HEK293 (cell line): ENCODE data around the gene EMC6.

Source experiments
- CTCF ChIA-PET: fragments of 350-600 bp; formaldehyde crosslinking; extraction: SDS; loops from one replicate; lab custom pipeline; 2021; ENCODE audit warnings: antibody characterized with exemption; lab: Yijun Ruan, JAX
- POLR2A ChIA-PET: fragments of 300-600 bp; formaldehyde crosslinking; extraction: SDS; loops from one replicate; lab custom pipeline; 2020; ENCODE audit warnings: antibody characterized with exemption, inconsistent platforms; lab: Yijun Ruan, JAX
- H3K27ac ChIP-seq: fragments of 200-500 bp; sonication (Bioruptor generic); 2 replicates; pipeline ENCODE4 v1.5.1; 2014; ENCODE audit warnings: low read depth, low read length, control low read depth, inconsistent platforms; ENCODE audit errors: extremely low read depth
- H3K36me3 ChIP-seq, 2 experiments: fragments of 200-500 bp in 1 of 2; sonication (Bioruptor generic) in 1 of 2; 1 replicate in 1 of 2; 2 replicates in 1 of 2; pipeline ENCODE4 v1.5.1; 2014 to 2017; ENCODE audit warnings: inconsistent platforms in 2 of 2, low read length in 2 of 2; ENCODE audit not compliant: control insufficient read depth in 2 of 2, insufficient read depth in 1 of 2
- H3K4me1 ChIP-seq: fragments of 200-500 bp; sonication (Bioruptor generic); 2 replicates; pipeline ENCODE4 v1.5.1; 2014; ENCODE audit warnings: mild to moderate bottlenecking, low read length, inconsistent platforms; ENCODE audit not compliant: control insufficient read depth, insufficient read depth
- H3K4me3 ChIP-seq: 2 replicates; pipeline ENCODE4 v1.5.1; 2011; ENCODE audit warnings: low read depth, mild to moderate bottlenecking, control low read depth, low read length, moderate library complexity
- H3K9me3 ChIP-seq: fragments of 200-500 bp; sonication (Bioruptor generic); 2 replicates; pipeline ENCODE4 v1.5.1; 2014; ENCODE audit warnings: low read depth, low read length, inconsistent platforms; ENCODE audit not compliant: control insufficient read depth, insufficient read depth
- EGR2 ChIP-seq: fragments of 450-650 bp; formaldehyde crosslinking; IDR thresholded peaks from 2 replicates; pipeline ENCODE4 v1.5.1; 2016; ENCODE audit warnings: low read depth, missing biosample characterization, missing genetic modification characterization
- GLI4 ChIP-seq: fragments of 450-650 bp; formaldehyde crosslinking; IDR thresholded peaks from 2 replicates; pipeline ENCODE4 v1.5.1; 2016; ENCODE audit warnings: missing biosample characterization, missing genetic modification characterization
- KLF16 ChIP-seq: fragments of 450-650 bp; formaldehyde crosslinking; IDR thresholded peaks from 2 replicates; pipeline ENCODE4 v1.5.1; 2017; ENCODE audit warnings: missing biosample characterization, missing genetic modification characterization
- MZF1 ChIP-seq: fragments of 450-650 bp; formaldehyde crosslinking; IDR thresholded peaks from 2 replicates; pipeline ENCODE4 v1.5.1; 2017; ENCODE audit warnings: missing biosample characterization, missing genetic modification characterization, borderline replicate concordance
- TRIM28 ChIP-seq: IDR thresholded peaks from 2 replicates; pipeline ENCODE4 v1.6.1; 2011; ENCODE audit warnings: low read length, control low read depth, borderline replicate concordance
- ZBTB21 ChIP-seq: fragments of 450-650 bp; formaldehyde crosslinking; IDR thresholded peaks from 2 replicates; pipeline ENCODE4 v1.5.1; 2017; ENCODE audit warnings: missing biosample characterization, missing genetic modification characterization
- ZBTB48 ChIP-seq: fragments of 450-650 bp; formaldehyde crosslinking; IDR thresholded peaks from 2 replicates; pipeline ENCODE4 v1.5.1; 2016; ENCODE audit warnings: missing biosample characterization, missing genetic modification characterization
- ZNF214 ChIP-seq: fragments of 450-650 bp; formaldehyde crosslinking; IDR thresholded peaks from 2 replicates; pipeline ENCODE4 v1.5.1; 2017; ENCODE audit warnings: missing biosample characterization, mild to moderate bottlenecking, missing genetic modification characterization, borderline replicate concordance
- ZNF223 ChIP-seq: fragments of 450-650 bp; formaldehyde crosslinking; IDR thresholded peaks from 2 replicates; pipeline ENCODE4 v1.5.1; 2016; ENCODE audit warnings: missing biosample characterization, missing genetic modification characterization
- ZNF596 ChIP-seq: fragments of 450-650 bp; IDR thresholded peaks from 2 replicates; pipeline ENCODE4 v1.5.0; 2018; ENCODE audit warnings: missing biosample characterization, mild to moderate bottlenecking, missing genetic modification characterization, moderate library complexity
- ZNF837 ChIP-seq: fragments of 450-650 bp; formaldehyde crosslinking; IDR thresholded peaks from 2 replicates; pipeline ENCODE4 v1.5.1; 2016; ENCODE audit warnings: missing biosample characterization, missing genetic modification characterization
- ZNF843 ChIP-seq: fragments of 450-650 bp; formaldehyde crosslinking; IDR thresholded peaks from 2 replicates; pipeline ENCODE4 v1.5.1; 2016; ENCODE audit warnings: missing biosample characterization, missing genetic modification characterization
- TF ChIP-seq, protein P1 (sequence below): fragments of 450-650 bp; formaldehyde crosslinking; IDR thresholded peaks from 2 replicates; pipeline ENCODE4 v1.5.1; 2016; ENCODE audit warnings: missing biosample characterization, missing genetic modification characterization, borderline replicate concordance
- TF ChIP-seq, protein P2 (sequence below): fragments of 450-650 bp; formaldehyde crosslinking; IDR thresholded peaks from 2 replicates; pipeline ENCODE4 v1.5.1; 2017; ENCODE audit warnings: missing biosample characterization, missing genetic modification characterization
- TF ChIP-seq, protein P3 (sequence below): fragments of 450-650 bp; formaldehyde crosslinking; IDR thresholded peaks from 2 replicates; pipeline ENCODE4 v1.5.1; 2017; ENCODE audit warnings: missing biosample characterization, missing genetic modification characterization

Gene EMC6

DNA sequence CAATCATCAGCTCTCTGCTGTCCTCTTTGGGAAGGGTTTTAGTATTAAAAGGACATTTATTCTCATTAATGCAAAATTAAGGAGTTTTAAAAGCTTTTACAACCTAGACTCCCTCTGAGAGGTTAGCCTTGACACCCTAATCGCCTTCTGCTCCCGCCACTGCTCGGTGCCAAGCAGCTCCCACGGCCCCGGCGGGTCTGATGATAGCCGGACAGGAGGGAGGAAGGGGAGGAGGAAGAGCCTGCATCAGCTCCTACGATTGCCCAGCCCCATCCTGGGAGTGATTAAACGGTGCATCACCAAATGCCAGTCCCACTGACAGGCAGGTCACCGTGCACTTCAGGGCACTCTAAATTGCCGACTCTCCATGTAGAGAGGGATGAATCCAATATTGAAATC, 40.8 kb upstream of the EMC6 start (continued):
- TF ChIP-seq, protein P1, sequence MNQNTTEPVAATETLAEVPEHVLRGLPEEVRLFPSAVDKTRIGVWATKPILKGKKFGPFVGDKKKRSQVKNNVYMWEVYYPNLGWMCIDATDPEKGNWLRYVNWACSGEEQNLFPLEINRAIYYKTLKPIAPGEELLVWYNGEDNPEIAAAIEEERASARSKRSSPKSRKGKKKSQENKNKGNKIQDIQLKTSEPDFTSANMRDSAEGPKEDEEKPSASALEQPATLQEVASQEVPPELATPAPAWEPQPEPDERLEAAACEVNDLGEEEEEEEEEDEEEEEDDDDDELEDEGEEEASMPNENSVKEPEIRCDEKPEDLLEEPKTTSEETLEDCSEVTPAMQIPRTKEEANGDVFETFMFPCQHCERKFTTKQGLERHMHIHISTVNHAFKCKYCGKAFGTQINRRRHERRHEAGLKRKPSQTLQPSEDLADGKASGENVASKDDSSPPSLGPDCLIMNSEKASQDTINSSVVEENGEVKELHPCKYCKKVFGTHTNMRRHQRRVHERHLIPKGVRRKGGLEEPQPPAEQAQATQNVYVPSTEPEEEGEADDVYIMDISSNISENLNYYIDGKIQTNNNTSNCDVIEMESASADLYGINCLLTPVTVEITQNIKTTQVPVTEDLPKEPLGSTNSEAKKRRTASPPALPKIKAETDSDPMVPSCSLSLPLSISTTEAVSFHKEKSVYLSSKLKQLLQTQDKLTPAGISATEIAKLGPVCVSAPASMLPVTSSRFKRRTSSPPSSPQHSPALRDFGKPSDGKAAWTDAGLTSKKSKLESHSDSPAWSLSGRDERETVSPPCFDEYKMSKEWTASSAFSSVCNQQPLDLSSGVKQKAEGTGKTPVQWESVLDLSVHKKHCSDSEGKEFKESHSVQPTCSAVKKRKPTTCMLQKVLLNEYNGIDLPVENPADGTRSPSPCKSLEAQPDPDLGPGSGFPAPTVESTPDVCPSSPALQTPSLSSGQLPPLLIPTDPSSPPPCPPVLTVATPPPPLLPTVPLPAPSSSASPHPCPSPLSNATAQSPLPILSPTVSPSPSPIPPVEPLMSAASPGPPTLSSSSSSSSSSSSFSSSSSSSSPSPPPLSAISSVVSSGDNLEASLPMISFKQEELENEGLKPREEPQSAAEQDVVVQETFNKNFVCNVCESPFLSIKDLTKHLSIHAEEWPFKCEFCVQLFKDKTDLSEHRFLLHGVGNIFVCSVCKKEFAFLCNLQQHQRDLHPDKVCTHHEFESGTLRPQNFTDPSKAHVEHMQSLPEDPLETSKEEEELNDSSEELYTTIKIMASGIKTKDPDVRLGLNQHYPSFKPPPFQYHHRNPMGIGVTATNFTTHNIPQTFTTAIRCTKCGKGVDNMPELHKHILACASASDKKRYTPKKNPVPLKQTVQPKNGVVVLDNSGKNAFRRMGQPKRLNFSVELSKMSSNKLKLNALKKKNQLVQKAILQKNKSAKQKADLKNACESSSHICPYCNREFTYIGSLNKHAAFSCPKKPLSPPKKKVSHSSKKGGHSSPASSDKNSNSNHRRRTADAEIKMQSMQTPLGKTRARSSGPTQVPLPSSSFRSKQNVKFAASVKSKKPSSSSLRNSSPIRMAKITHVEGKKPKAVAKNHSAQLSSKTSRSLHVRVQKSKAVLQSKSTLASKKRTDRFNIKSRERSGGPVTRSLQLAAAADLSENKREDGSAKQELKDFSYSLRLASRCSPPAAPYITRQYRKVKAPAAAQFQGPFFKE (tag by site-specific recombination), result no peak
- TF ChIP-seq ZBTB21 (tag by site-specific recombination), result no peak
- TF ChIP-seq TRIM28, result no peak

DNA sequence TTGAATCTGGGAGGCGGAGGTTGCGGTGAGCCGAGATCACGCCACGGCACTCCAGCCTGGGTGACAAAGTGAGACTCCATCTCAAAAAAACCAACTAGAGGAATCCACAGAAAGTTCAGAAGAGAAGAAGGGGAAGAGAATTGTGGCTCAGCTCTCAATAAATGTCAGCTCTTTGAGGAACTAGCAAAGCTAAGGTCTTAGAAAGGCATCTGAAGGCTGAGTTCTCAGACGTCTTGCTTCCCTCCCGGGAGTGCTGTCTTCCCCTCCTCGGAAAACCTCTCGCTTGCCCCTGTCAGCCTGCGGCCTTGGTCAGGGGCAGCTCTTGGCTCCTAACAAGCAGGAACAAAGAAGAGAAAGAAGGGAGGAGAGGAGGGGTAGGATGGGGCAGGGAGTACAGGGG, 37.8 kb upstream of the EMC6 start:
- CTCF ChIA-PET, result interaction anchor here (0.6 kb wide), 1 partner anchor 16 kb away, joined by 4 read pairs; no protein-coding TSS in a partner anchor
- Histone ChIP-seq H3K36me3 (peaks cover 30 to 56% of the 10 kb centered on the region in 2 experiments), H3K9me3 (no peaks in the 10 kb centered on the region), H3K4me3 (no peak overlapping the region), H3K4me1 (no peaks in the 10 kb centered on the region), H3K27ac (no peak overlapping the region)
- TF ChIP-seq MZF1 (tag by site-specific recombination), result no peak
- TF ChIP-seq ZNF223 (tag by site-specific recombination), result no peak
- no peak for TF ChIP-seq KLF16 (tag by site-specific recombination)
- TF ChIP-seq, protein P1 (tag by site-specific recombination), result no peak
- TF ChIP-seq, protein P2, sequence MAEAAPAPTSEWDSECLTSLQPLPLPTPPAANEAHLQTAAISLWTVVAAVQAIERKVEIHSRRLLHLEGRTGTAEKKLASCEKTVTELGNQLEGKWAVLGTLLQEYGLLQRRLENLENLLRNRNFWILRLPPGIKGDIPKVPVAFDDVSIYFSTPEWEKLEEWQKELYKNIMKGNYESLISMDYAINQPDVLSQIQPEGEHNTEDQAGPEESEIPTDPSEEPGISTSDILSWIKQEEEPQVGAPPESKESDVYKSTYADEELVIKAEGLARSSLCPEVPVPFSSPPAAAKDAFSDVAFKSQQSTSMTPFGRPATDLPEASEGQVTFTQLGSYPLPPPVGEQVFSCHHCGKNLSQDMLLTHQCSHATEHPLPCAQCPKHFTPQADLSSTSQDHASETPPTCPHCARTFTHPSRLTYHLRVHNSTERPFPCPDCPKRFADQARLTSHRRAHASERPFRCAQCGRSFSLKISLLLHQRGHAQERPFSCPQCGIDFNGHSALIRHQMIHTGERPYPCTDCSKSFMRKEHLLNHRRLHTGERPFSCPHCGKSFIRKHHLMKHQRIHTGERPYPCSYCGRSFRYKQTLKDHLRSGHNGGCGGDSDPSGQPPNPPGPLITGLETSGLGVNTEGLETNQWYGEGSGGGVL, result no peak
- POLR2A ChIA-PET, result interaction anchor here (1.2 kb wide), 1 partner anchor 37 kb away, joined by 3 read pairs; no protein-coding TSS in a partner anchor

DNA sequence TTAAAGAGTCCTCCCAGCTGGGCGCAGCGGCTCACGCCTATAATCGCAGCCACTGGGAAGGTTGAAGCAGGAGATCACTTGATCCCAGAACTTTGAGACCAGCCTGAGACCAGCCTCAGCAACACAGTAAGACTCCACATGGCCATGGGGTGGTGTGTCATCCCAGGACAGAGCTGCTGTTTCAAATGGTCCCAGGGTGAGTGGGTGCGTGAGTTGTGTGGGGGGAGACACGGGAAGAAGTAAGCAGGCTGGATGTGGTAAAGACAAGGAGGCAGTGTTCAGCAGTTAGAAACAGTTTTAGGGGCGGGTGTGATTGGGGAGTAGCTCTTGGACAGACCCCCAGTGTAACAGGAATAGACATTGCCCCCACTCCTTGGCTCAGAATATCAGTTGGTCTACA, 36.3 kb upstream of the EMC6 start:
- CTCF ChIA-PET, result interaction anchor here (0.6 kb wide), 4 partner anchors 27 to 796 kb away, joined by 3 to 8 read pairs (median 3); no protein-coding TSS in a partner anchor
- H3K9me3 ChIP-seq, result no peaks in the 10 kb centered on the region
- H3K4me1 ChIP-seq, result no peaks in the 10 kb centered on the region; the same call in 1 of the 2 replicates
- TF ChIP-seq ZNF837 (no peak), ZNF214 (tag by site-specific recombination) (no peak), GLI4 (tag by site-specific recombination) (no peak), ZBTB48 (tag by site-specific recombination) (no peak), EGR2 (tag by site-specific recombination) (peak; percentile 54; the same call in 1 of the 2 replicates), ZNF843 (tag by site-specific recombination) (no peak), ZNF596 (tag by site-specific recombination) (no peak)
- TF ChIP-seq, protein P3, sequence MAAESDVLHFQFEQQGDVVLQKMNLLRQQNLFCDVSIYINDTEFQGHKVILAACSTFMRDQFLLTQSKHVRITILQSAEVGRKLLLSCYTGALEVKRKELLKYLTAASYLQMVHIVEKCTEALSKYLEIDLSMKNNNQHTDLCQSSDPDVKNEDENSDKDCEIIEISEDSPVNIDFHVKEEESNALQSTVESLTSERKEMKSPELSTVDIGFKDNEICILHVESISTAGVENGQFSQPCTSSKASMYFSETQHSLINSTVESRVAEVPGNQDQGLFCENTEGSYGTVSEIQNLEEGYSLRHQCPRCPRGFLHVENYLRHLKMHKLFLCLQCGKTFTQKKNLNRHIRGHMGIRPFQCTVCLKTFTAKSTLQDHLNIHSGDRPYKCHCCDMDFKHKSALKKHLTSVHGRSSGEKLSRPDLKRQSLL (tag by site-specific recombination), result no peak
- POLR2A ChIA-PET, result interaction anchor here (0.8 kb wide), 1 partner anchor 18 kb away, joined by 3 read pairs; no protein-coding TSS in a partner anchor
- H3K4me3 ChIP-seq, result no peak overlapping the region
- no peak overlapping the region for H3K27ac ChIP-seq
- H3K36me3 ChIP-seq, result peaks cover 17 to 45% of the 10 kb centered on the region in 2 experiments; a peak in 2 of 3 replicates
